Adrenal gland (tissue), 12 donors: ENCODE measurements around the gene NEMP1. TPM values are rescaled to one million over a fixed set of nuclear protein-coding genes. Genes with fewer than 3 reads are reported as not detected.

Experiments
- DNase-seq, 7 donors: peaks; one replicate each; pipeline ENCODE4 v3.0.0-alpha.2; 2019 to 2020
- H3K27ac ChIP-seq, 5 donors: fragments of 200-600 bp; sonication (generic) in 4 of 5; 1 replicate in 3 of 5; 2 replicates in 2 of 5; pipeline versions ENCODE4 v1.5.1 to v1.8.0; 2016 to 2020; ENCODE audit warnings: mild to moderate bottlenecking in 1 of 5
- H3K27me3 ChIP-seq: fragments of 200-600 bp; 2 replicates; pipeline ENCODE4 v1.8.0; 2021
- H3K36me3 ChIP-seq, 2 donors: fragments of 200-600 bp; replicated peaks in 1 of 2; 1 replicate in 1 of 2; 2 replicates in 1 of 2; pipeline versions ENCODE4 v1.5.1 to v1.8.0; 2018 to 2022
- H3K4me1 ChIP-seq, 2 donors: fragments of 200-600 bp; replicated peaks in 1 of 2; 1 replicate in 1 of 2; 2 replicates in 1 of 2; pipeline versions ENCODE4 v1.5.1 to v1.8.0; 2018 to 2021
- H3K4me3 ChIP-seq, 4 donors: fragments of 200-600 bp; sonication (generic) in 3 of 4; one replicate each; pipeline ENCODE4 v1.5.1; 2016 to 2018
- H3K9me3 ChIP-seq, 3 donors: fragments of 200-600 bp; sonication (generic) in 1 of 3; replicated peaks in 1 of 3; 1 replicate in 2 of 3; 2 replicates in 1 of 3; pipeline versions ENCODE4 v1.5.1 to v1.8.0; 2016 to 2021
- POLR2A ChIP-seq, 2 donors: fragments of 450-650 bp; IDR thresholded peaks; one replicate each; pipeline ENCODE4 v1.6.1; 2017; ENCODE audit warnings: antibody characterized with exemption in 2 of 2, mild to moderate bottlenecking in 2 of 2, moderate library complexity in 1 of 2
- WGBS, 4 donors: extraction: QIAGEN DNeasy Blood & Tissue Kit in 2 of 4; methylation state at CpG; one replicate each; pipeline versions ENCODE4 v1.1.5 to v1.1.7; 2013 to 2017; 5-methylcytosine and 5-hydroxymethylcytosine counted together
- intact Hi-C, 2 donors: fragments of 100-400 bp; cut with DNase I; formaldehyde crosslinking; loops; one replicate each; pipeline versions ENCODE4 v1.14.1 to v1.15.0; 2022 to 2023
- polyA plus RNA-seq, 3 donors: library from polyadenylated mRNA; stranded (reverse); fragments of 200-250 nt in 2 of 3; fragments of 350-450 nt in 1 of 3; fragmentation: Illumina TruSeq in 1 of 3; extraction: RNeasy Lipid Tissue Mini Kit (QIAGEN cat#74804) in 1 of 3; gene quantifications; one replicate each; pipeline ENCODE4 v1.2.3, GENCODE V29; 2013 to 2014
- total RNA-seq, 9 donors: library from RNA; depleted of rRNA in 4 of 9; stranded (reverse); fragments of >200 nt in 4 of 9; fragments of 120-200 nt in 1 of 9; fragmentation: NEBNext Ultra II Directional in 1 of 9; extraction: Animal tissue kit (Norgen Biotek cat#: 25700) in 1 of 9; gene quantifications; one replicate each; pipeline versions ENCODE4 v1.1.0 to v1.2.4, GENCODE V29; 2013 to 2023
- TF ChIP-seq, protein P1 (sequence below), 6 experiments: fragments of 450-650 bp in 4 of 6; fragments of 200-600 bp in 2 of 6; sonication (generic) in 1 of 6; IDR thresholded peaks; 1 replicate in 5 of 6; 2 replicates in 1 of 6; pipeline versions ENCODE4 v1.5.1 to v1.8.0; 2016 to 2021; ENCODE audit warnings: antibody characterized with exemption in 6 of 6, mild to moderate bottlenecking in 2 of 6, moderate library complexity in 1 of 6
- donor health status: healthy with polysubstance abuse.
- donor health status: Bipolar disorder and iron deficiency.
- donor health status: DM: yes; HTN: yes; CAD: no.
- donor health status: DM: no; HTN: no; CAD: no.
- donor health status: DM: no; HTN: no; CAD: no.
- donor health status: DM: yes; HTN: yes; CAD: no.

Gene NEMP1
- total and polyA plus RNA-seq, 12 donors = 2.7 to 16.4 (median 7.6) TPM

- Histone ChIP-seq H3K36me3 (peaks cover 0 to 12% of the 10 kb centered on the region in 2 donors), H3K9me3 (no peaks in the 10 kb centered on the region), H3K4me1 (peaks cover 13 to 36% of the 10 kb centered on the region in 2 donors), H3K27ac (peak overlapping the region; percentile 98 to 99 (median 99)), H3K27me3 (no peaks in the 10 kb centered on the region), H3K4me3 (peak overlapping the region; percentile 3 to 81 (median 46))
- 0 to 20% (median 1%) methylated on average over 1 to 52 of the region's 52 CpGs for WGBS, 4 donors
- TF ChIP-seq POLR2A (IDR thresholded peaks at IDR 0.05) = peak; percentile 19 to 68
- TF ChIP-seq, protein P1, sequence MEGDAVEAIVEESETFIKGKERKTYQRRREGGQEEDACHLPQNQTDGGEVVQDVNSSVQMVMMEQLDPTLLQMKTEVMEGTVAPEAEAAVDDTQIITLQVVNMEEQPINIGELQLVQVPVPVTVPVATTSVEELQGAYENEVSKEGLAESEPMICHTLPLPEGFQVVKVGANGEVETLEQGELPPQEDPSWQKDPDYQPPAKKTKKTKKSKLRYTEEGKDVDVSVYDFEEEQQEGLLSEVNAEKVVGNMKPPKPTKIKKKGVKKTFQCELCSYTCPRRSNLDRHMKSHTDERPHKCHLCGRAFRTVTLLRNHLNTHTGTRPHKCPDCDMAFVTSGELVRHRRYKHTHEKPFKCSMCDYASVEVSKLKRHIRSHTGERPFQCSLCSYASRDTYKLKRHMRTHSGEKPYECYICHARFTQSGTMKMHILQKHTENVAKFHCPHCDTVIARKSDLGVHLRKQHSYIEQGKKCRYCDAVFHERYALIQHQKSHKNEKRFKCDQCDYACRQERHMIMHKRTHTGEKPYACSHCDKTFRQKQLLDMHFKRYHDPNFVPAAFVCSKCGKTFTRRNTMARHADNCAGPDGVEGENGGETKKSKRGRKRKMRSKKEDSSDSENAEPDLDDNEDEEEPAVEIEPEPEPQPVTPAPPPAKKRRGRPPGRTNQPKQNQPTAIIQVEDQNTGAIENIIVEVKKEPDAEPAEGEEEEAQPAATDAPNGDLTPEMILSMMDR (IDR thresholded peaks at IDR 0.05) = no peak
- intact Hi-C loops = no loop called here
- DNase-seq = peak; percentile 88 to 94 (median 90)
Measured at GRCh38 chr12:57087010-57087690, 8.6 kb upstream of the NEMP1 start.

GRCh38 chr12:57086493-57087009, 8.0 kb upstream of the NEMP1 start:
- Histone ChIP-seq H3K27me3 (no peaks in the 10 kb centered on the region), H3K36me3 (peaks cover 0 to 6% of the 10 kb centered on the region in 2 donors), H3K9me3 (no peaks in the 10 kb centered on the region), H3K27ac (peak overlapping the region; percentile 98 to 99 (median 99)), H3K4me1 (peaks cover 13 to 35% of the 10 kb centered on the region in 2 donors), H3K4me3 (peak overlapping the region in 3 of 4 donors; percentile 21 to 81 (median 71))
- TF ChIP-seq POLR2A (IDR thresholded peaks at IDR 0.05) = no peak
- TF ChIP-seq, protein P1 (IDR thresholded peaks at IDR 0.05) = peak in 1 of 6 experiments; percentile 24
- DNase-seq = peak; percentile 56 to 84 (median 73)
- WGBS, 4 donors = 0 to 1% (median 1%) methylated on average over 13 to 14 of the region's 14 CpGs
- intact Hi-C loops = no loop called here

GRCh38 chr12:57085999-57086492, 7.5 kb upstream of the NEMP1 start:
- Histone ChIP-seq H3K27me3 (no peaks in the 10 kb centered on the region), H3K4me3 (peak overlapping the region in 1 of 4 donors; percentile 81), H3K9me3 (no peaks in the 10 kb centered on the region), H3K36me3 (peaks cover 0 to 1% of the 10 kb centered on the region in 2 donors), H3K27ac (peak overlapping the region in 4 of 5 donors; percentile 98 to 99 (median 98)), H3K4me1 (peaks cover 13 to 30% of the 10 kb centered on the region in 2 donors)
- WGBS, 4 donors = 14 to 30% (median 18%) methylated on average over 12 of the region's 12 CpGs
- intact Hi-C loops = no loop called here
- peak in 6 of 7 donors; percentile 36 to 76 (median 54) for DNase-seq
- TF ChIP-seq, protein P1 (IDR thresholded peaks at IDR 0.05) = no peak

GRCh38 chr12:57080855-57081254, 2.3 kb upstream of the NEMP1 start:
- peaks cover 12 to 27% of the 10 kb centered on the region in 2 donors for H3K4me1 ChIP-seq
- no peaks in the 10 kb centered on the region for H3K27me3 ChIP-seq
- no peaks in the 10 kb centered on the region for H3K36me3 ChIP-seq
- H3K27ac ChIP-seq = no peak overlapping the region
- no peak overlapping the region for H3K4me3 ChIP-seq
- 69 to 100% (median 98%) methylated on average over 1 of the region's 1 CpG for WGBS, 4 donors
- no peak for DNase-seq
- intact Hi-C loops = no loop called here
- H3K9me3 ChIP-seq = no peaks in the 10 kb centered on the region
- no peak for TF ChIP-seq POLR2A (IDR thresholded peaks at IDR 0.05)
- TF ChIP-seq, protein P1 (IDR thresholded peaks at IDR 0.05) = no peak
